ENCODE measurements around the gene EFL1. TPM values are rescaled to one million over a fixed set of nuclear protein-coding genes. Genes with fewer than 3 reads are reported as not detected.

Gene EFL1
- total RNA-seq, 4 donors from 2014 or later, result 15.8 to 19.5 (median 16.4) TPM

DNA sequence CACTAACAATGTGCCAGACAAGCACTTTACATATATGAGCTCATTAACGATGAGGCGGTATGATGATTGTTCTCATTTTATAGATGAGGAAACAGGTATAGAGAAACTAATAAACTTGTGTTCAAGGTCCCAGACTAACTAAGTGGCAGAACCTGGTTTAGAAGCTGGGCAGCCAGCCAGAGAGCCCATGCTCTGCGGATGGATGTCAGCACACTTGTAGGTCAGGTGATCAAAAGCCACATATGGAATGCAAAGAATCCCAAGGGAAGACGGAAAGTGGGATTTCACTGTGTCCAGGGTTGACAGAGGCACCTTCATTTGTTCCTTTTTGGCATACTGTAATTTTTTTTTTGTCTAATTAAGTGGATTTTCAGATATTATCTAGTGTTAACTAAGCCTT, 103.7 kb downstream of the EFL1 start:
- no peak overlapping the region for H3K27ac ChIP-seq
- DNase-seq, result no peak
- no peaks in the 10 kb centered on the region for H3K27me3 ChIP-seq
- H3K9me3 ChIP-seq, result no peaks in the 10 kb centered on the region
- TF ChIP-seq, protein P1, sequence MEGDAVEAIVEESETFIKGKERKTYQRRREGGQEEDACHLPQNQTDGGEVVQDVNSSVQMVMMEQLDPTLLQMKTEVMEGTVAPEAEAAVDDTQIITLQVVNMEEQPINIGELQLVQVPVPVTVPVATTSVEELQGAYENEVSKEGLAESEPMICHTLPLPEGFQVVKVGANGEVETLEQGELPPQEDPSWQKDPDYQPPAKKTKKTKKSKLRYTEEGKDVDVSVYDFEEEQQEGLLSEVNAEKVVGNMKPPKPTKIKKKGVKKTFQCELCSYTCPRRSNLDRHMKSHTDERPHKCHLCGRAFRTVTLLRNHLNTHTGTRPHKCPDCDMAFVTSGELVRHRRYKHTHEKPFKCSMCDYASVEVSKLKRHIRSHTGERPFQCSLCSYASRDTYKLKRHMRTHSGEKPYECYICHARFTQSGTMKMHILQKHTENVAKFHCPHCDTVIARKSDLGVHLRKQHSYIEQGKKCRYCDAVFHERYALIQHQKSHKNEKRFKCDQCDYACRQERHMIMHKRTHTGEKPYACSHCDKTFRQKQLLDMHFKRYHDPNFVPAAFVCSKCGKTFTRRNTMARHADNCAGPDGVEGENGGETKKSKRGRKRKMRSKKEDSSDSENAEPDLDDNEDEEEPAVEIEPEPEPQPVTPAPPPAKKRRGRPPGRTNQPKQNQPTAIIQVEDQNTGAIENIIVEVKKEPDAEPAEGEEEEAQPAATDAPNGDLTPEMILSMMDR (IDR thresholded peaks at IDR 0.05), result no peak
- TF ChIP-seq POLR2A (IDR thresholded peaks at IDR 0.05), result no peak
- no peak overlapping the region for H3K4me3 ChIP-seq
- WGBS, 2 donors, result 92 to 96% methylated on average over 4 of the region's 4 CpGs
- intact Hi-C loops (cut with DNase I), result no loop called here
- no peaks in the 10 kb centered on the region for H3K4me1 ChIP-seq
- H3K36me3 ChIP-seq, result peaks cover 0 to 84% (median 4%) of the 10 kb centered on the region in 3 donors

DNA sequence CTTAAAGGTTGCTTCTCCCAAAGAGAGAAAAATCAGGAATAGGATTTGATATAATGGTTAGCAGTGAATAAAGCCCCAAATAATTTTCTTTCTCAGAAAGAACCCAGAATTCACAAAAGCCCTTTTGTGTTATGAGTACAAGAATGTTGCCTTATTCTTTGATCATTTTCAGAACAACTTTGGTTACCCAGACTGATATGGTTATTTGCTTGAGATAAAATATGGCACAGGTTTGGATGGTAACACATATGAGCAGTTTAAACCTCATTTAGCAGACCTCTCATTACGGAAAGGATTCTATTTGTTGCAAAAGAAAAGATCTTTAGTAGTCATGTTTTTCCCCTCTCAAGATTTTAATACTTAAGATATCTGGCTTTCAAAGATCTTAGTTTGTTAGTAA, 111.9 kb downstream of the EFL1 start:
- H3K9me3 ChIP-seq, result no peaks in the 10 kb centered on the region
- WGBS, 2 donors, result 90 to 100% methylated on average over 1 of the region's 1 CpG
- H3K4me1 ChIP-seq, result no peaks in the 10 kb centered on the region
- H3K27ac ChIP-seq, result no peak overlapping the region
- no peak for TF ChIP-seq POLR2A (IDR thresholded peaks at IDR 0.05)
- TF ChIP-seq, protein P1 (IDR thresholded peaks at IDR 0.05), result no peak
- H3K36me3 ChIP-seq, result peaks cover 0 to 49% (median 0%) of the 10 kb centered on the region in 3 donors
- H3K4me3 ChIP-seq, result no peak overlapping the region
- H3K27me3 ChIP-seq, result no peaks in the 10 kb centered on the region
- DNase-seq, result no peak
- intact Hi-C loops (cut with DNase I), result no loop called here

DNA sequence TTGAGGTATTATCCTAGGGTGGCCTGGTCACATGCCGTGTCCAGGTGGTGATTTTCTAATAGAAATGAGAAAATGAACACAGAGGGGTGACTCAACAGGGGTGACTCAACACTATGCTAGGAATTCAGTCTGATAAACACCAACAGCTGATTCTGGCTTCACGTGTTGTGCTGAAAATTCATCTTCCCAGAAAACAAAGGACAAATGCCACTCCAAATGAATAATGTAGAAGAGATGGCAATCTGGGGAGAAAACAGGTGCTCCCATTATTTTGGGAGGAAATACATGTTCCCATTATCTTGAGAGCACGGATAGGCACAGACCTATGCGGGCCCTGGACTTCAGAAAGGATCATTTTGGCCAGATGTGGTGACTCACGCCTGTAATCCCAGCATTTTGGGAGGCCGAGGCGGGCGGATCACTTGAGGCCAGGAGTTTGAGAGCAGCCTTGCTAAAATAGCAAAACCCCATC, 115.5 kb downstream of the EFL1 start:
- WGBS, 2 donors, result 71 to 76% methylated on average over 8 of the region's 8 CpGs
- Histone ChIP-seq H3K4me3 (no peak overlapping the region), H3K27ac (no peak overlapping the region), H3K4me1 (no peaks in the 10 kb centered on the region), H3K27me3 (no peaks in the 10 kb centered on the region), H3K36me3 (peaks cover 0 to 30% (median 0%) of the 10 kb centered on the region in 3 donors), H3K9me3 (no peaks in the 10 kb centered on the region)
- no peak for DNase-seq
- TF ChIP-seq, protein P1 (IDR thresholded peaks at IDR 0.05), result no peak
- no peak for TF ChIP-seq POLR2A (IDR thresholded peaks at IDR 0.05)
- intact Hi-C loops (cut with DNase I), result no loop called here

DNA sequence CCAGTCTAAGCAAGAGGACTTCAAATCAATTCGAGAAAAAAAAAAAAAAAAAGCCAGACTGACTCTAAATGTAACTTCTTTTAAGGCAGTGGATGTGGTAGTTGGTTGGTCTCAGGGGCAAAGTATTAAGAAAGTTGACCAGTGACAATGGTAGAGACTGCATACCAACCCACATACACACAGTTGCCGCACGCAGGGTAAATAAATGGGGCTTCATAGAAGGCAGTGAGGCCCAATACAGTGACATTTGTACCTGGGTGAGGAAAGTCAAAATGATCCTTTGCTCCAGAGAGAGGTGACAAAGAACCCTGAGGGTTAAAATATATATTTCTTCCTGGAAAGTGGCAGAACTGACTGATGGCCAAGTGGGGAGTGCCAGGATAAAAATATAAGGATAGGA, 116.0 kb downstream of the EFL1 start:
- WGBS, 2 donors, result 86% methylated on average over 3 of the region's 3 CpGs
- Histone ChIP-seq H3K36me3 (peaks cover 0 to 25% (median 0%) of the 10 kb centered on the region in 3 donors), H3K4me3 (no peak overlapping the region), H3K9me3 (no peaks in the 10 kb centered on the region), H3K27ac (no peak overlapping the region), H3K4me1 (peaks cover 0 to 2% (median 0%) of the 10 kb centered on the region in 3 donors), H3K27me3 (no peaks in the 10 kb centered on the region)
- intact Hi-C loops (cut with DNase I), result no loop called here
- TF ChIP-seq, protein P1 (IDR thresholded peaks at IDR 0.05), result no peak
- TF ChIP-seq POLR2A (IDR thresholded peaks at IDR 0.05), result no peak
- DNase-seq, result no peak

DNA sequence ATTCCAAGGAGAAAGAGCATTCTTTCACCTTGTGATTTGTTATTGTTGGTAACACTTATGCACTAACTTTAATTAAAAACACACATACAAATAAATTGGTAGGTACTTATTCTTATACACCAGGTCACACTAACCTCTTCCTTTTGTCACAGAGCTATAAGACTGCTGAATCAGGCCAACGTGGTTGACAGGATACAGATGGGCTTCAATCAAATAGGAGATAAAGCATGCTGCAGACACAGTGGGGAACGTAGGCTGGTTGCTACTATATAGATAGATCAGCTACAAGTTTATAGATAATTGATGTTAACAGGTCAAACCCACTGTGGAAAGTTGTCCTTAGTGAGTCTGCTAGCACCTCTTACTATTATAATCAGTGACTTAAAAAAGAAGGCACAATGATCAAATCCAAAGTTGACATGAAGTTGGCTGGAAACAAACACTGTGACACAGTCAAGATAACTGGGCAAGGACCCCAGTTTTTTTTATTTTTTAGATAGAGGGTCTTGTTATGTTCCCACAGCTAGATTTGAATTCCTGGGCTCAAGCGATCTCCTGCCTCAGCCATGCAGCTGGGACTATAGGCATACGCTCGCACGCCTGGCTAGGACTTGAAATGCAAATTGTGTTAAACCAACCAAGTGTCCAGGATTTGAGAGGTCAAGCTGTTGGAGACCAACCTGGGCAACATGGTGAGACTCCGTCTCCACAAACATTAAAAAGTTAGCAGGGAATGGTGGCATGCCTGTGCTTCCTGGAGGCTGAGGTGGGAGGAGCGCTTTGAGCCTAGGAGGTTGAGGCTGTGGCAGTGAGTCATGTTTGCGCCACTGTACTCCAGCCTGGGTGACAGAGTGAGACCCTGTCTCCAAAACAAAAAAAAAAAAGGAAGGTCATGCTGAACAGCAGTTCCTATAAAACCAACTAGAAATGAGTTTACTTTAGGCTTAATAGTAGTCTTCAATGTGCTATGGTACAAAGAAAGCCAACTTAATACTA, 118.8 kb downstream of the EFL1 start:
- Histone ChIP-seq H3K9me3 (no peaks in the 10 kb centered on the region), H3K4me3 (no peak overlapping the region), H3K27me3 (no peaks in the 10 kb centered on the region), H3K36me3 (peaks cover 0 to 6% (median 0%) of the 10 kb centered on the region in 3 donors), H3K4me1 (peaks cover 2 to 24% (median 6%) of the 10 kb centered on the region in 3 donors), H3K27ac (no peak overlapping the region)
- WGBS, 2 donors, result 90 to 92% methylated on average over 9 of the region's 9 CpGs
- TF ChIP-seq POLR2A (IDR thresholded peaks at IDR 0.05), result no peak
- TF ChIP-seq, protein P1 (IDR thresholded peaks at IDR 0.05), result no peak
- no peak for DNase-seq
- intact Hi-C loops (cut with DNase I), result no loop called here
